Stimulated activated CD4-positive, alpha-beta T cell treated with anti-CD3 and anti-CD28 coated beads, TNF-alpha, amount 100 ng/mL, for 48 hours (primary cell): ENCODE results near the gene CCNT1.
A peak's percentile ranks its signal among the peaks of the same experiment; 100 is the strongest.
"Not testable (repeated sequence)": the region's sequence is repeated elsewhere in the genome, so short reads cannot be mapped to it uniquely, and the experiment has no call there.

Experiments used
- DNase-seq, 3 donors: peaks; one replicate each; pipeline ENCODE4 v3.0.0-alpha.2; 2020; ENCODE audit warnings: low read depth in 3 of 3

Gene CCNT1

DNA sequence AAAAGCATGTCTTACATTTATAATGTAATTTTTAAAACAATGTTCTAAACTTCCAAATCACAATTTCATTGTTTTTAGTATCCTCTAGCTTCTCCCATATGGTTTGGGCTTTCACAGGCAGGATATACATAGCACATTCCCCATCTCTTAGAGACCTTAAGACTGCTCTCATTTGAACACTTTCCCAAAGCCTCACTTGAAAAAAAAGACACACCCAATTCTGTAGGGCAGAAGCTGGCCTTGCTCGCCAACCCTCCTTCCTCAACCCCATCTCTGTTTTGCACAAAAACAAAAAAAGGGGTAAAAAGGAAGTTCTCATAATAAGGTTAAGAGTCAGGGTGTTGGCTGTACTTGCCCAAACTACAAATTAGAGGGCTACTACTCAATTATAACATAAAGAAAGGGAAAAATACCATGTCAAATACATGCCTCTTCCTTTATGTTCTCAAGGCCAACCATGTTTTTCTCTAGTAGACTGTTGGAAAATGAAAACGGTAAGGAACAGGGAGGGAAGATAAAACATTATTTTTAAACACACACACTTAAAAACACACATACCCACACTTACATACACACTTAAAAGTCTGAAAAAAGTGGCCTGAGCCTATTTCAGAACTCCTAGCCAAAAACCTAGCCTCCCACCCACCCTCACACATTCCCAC lies 24.6 kb downstream of the CCNT1 start:
- no peak for DNase-seq

DNA sequence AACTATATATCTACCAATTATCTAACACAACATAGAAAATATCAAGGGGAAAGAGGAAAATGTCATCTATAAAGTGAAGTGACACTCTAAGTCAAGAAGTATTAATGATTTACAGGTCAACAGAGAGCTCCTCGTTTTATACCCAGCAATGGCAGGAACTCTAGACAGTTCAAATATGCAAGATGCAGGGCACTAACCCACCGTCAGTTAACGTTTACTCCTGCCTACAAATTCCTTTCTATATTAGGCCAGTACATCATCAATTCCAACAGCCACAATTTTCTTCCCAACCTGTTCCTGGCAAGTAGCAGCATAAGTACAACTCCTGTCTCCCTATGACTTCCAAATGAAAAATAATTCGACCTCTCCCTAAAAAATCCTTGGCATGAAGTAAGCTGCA lies 25.5 kb downstream of the CCNT1 start:
- no peak for DNase-seq

DNA sequence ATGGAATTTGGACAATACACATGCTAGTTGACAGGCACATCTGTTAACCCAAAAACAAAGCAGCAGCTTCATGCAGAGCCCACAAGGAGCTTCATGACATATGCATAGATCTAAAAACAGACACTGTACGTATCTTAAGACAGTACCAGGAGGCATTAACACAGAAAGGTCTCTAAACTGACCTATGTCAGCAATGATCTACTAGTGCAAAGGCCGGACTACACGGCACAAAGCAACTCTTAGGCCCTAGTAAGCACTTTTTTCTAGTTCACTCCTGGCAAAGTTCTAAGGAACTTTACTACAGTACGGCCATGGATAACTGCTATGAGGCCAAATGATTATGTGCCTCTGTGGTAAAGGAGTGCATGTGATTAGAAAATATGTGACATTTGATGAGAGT lies 26.1 kb downstream of the CCNT1 start:
- no peak for DNase-seq

DNA sequence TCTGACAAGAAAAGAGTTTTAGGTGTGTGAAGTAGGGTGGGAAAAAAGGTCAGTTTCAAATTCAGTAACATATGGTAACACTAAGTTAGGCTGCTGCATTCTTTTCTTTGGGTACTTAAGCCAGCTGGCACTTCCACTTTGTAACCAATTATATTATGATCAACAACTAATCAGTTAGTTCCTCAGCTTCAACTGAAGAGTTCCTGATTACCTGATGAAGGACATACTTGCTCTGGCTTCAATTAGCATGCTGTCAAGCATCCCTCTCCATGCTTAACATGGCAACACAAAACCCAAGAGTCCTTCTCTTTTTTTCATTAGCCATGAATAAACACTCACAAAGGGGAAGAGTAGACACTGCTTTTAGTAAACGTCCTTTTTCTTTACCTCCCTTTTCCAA lies 27.7 kb downstream of the CCNT1 start:
- no peak for DNase-seq

DNA sequence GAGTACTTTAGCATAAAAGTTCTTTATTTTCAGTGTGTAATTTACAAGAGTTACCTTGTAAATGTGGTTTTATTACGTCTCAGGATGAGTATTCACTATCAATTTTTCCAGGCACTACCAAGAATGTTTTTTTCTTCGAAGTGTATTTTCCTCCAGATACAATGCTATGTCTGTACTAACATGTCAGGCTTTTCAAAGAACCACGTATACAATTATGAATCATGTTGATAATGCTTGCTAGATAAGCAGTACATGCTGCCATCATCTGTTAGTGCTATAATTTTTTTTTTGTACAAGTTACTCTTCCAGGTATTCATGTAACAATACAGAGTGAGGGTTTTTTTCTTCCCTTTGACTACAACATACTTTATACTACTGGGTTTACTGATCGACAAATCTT lies 28.9 kb downstream of the CCNT1 start:
- no peak for DNase-seq

DNA sequence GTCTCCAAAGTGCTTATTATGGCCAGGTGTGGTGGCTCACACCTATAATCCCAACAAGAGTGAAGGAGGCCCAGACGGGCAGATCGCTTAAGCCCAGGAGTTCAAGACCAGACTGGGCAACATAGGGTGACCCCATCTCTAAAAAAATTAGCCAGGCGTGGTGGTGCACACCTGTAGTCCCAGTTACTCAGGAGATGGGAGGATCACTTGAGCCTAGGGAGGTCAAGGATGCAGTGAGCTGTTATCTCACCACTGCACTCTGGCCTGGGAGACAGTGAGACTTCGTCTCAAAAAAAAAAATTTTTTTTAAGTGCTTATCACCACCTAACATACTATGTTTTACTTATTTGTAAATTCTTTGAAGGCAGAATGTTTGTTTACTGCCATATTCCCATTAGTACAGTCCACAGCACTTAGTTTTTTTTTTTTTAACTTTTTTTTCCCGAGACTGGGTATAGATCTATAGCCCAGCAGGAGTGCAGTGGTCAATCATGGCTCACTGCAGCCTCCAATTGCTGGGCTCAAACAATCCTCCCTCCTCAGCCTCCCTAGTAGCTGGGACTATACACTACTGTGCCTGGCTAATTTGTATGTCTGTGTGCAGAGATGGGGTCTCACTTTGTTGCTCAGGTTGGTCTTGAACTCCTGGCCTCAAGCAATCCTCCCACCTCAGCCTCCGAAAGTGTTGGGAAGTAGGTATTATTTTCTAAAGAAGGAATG lies 29.7 kb downstream of the CCNT1 start:
- no peak for DNase-seq

DNA sequence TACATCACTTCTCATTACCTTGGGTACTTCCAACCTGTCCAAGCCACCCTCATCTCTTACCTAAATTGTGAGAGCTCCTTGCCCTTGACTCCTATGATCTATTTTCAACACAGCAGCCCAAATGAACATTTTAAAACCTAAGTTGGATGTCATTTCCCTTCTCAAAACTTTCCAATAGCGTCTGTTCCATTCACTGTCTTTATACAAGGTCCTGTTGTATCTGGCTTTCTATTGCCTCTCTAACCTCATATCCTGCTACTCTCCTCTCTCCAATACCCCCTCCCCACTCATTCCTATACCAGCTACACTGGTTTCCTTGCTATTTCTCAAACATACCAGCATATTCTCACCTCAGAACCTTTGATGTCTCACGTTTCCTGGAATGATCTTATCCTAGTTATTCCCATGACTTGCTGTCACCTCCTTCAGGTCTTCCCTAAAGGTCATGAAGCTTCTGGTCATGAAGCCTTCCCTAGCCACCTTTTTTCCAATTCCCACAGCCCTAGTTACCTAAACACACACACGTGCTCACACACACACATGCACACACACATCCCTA lies 30.4 kb downstream of the CCNT1 start:
- no peak for DNase-seq

DNA sequence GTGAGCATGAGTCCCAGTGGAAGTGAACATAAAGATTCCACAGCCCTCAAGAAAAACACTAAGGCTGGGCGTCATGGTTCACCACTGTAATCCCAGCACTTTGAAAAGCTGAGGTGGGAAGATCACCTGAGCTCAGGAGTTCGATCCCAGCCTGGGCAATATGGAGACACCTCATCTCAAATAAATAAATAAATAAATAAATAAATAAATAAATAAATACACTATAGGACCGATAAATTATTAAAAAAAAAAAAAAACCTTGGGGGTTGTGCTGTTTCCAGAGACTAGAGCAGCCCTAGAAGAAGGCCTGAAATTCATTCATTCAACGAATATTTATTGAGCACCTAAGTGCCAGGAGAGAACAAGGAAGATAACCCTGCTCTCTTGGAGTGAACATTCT lies 33.0 kb downstream of the CCNT1 start:
- DNase-seq = no peak

DNA sequence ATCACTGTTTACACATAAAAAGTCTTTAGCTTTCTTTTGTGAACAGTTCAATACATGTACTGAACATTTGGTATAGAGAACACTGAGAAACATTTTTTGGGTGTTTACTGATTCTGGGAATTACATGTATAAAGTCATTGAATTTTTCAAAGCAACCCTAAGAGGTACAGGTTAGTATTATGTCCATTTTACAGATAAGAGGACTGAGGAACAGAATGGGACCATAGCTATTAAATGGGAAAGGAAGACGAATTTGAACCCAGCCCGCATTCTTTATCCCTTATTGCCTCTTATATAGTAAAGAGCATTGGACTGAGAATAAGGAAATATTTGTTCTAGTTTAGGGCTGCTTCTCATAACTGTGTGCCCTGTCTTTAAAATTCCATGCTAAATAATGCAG lies 33.6 kb downstream of the CCNT1 start:
- DNase-seq = no peak

DNA sequence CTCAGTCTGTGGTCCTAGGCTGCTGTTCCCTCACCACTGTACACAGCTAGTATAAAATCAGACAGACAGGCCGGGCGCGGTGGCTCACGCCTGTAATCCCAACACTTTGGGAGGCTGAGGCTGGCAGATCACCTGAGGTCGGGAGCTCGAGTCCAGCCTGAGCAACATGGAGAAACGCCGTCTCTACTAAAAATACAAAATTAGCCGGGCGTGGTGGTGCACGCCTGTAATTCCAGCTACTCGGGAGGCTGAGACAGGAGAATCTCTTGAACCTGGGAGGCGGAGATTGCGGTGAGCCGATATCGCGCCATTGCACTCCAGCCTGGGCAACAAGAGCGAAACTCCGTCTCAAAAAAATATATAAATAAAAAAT lies 34.0 kb downstream of the CCNT1 start:
- DNase-seq = peak in 1 of 3 donors; percentile 4

DNA sequence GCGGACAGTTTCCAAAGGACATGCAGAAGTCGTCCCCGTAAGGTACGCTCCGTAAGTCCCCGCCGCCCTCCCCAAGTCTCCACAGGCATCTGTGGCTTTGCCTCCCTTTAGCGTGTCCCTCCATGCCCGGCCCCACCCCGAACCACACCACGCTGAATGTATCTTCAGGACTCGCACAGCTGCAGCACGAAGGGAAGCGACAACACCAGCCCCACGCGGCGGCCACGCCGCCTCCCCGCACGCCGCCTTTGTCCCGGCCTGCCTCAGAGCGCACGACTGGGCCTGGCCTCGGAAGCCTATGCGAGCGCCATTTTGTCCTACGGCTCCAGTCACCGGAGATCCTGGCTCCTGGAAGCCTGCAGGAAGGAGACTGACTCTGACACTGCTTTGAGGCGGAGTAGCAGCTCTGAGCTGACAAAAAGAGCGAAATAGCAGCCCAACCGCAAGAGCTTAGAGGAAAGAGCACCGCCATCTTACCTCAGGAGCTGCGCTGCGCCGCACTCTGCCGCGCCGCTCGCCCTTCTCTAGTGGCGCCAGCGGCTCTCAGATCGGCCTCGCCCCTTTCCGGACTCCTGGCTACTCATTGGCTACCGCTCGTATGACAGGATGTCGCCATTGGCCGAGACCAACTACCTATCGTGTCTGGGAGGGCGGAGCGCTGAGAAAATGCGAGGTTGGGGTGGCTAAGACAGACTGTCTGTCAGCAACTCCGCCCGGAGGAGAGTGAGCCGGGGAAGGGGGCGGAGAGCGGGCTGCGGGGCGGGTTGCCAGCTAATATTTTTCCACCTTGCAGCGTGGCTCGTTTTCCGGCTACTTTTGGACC lies 34.6 kb downstream of the CCNT1 start, which contains the start of gene KANSL2:
Gene KANSL2 (minus strand): TSS at position 529 of the 823 bp plus-strand sequence. CDS start 606 bp downstream, outside the sequence.
- peak; percentile 92 to 98 (median 94) for DNase-seq

DNA sequence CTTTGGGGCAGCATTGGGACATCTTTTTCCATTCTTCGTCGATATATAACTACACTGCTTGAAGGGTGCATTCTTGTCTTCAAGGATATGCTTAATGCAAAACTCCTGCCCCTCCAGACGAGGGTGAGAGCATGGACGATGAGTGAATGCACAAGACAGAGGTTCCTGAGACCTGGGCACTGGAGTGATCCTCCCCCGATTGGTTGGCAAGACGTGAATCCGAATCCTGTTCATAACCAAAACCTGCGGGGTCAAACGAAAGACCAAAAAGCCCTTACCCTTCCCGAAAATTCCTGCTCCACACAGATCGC lies 35.2 kb downstream of the CCNT1 start:
- peak in 1 of 3 donors; percentile 9 for DNase-seq

DNA sequence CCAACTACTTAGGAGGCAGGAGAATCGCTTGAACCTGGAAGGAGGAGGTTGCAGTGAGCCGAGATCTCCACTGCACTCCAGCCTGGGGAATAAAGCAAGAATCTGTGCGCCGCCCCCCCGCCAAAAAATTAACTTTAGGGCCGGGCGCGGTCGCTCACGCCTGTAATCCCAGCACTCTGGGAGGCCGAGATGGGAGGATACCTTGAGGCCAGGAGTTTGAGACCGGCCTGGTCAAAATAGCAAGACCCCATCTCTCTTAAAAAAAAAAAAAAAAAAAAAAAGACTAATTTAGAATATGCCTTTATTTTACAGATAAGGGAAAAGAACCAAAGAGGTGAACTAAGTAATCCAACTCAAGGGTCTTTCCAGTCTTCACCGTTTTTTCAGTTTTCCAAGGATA lies 35.6 kb downstream of the CCNT1 start:
- DNase-seq = no peak

DNA sequence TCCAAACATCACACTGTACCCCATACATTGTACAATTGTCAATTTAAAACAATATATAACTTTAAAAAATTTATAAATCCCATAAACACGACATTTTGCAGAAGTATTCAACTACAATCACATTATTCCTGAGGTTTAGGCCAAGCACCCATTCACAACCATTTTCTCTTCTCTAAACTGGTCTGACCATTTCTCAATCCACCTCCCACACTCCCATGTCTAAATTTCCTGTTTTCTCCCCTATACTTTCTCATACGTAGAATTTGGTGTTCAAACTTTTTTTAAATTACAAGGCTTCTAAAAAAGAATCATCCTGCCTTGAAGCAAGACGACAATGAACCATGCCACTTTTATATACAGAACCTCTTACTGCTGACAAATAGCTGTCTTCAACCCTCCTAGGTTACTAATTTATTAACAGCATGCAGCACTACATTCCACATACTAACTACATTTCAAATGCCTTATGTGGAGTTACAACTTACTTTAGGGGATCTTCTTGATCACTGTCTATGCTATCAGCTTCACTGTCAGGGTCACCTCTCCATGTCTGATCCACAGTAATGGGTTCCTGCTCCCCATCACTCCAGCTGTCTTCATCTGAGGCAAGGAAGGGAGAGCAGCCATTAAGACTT lies 37.8 kb downstream of the CCNT1 start:
- no peak for DNase-seq

DNA sequence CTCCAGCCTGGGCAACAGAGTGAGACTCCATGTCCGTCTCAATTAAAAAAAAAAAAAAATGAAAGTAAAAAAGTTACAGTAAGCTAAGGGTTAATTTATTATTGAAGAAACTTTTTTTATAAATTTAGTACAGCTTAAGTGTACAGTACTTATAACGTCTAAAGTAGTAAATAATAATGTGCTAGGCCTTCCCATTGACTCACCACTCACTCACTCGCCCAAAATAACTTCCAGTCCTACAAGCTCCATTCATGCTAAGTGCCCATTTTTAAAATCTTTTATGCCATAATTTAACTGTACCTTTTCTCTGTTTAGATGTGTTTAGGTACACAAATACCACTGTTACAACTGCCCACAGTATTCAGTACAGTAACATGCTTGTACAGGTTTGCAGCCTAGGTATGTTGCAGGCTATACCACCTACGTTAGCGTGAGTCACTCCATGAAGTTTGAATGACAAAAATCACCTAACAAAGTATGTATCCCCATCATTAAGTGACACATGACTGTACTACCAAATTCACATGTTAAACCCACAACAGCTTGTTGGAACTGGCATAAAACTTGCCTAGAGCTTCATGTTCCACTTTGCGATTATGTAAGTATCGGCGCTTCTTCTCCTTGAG lies 45.2 kb downstream of the CCNT1 start:
- DNase-seq = no peak

DNA sequence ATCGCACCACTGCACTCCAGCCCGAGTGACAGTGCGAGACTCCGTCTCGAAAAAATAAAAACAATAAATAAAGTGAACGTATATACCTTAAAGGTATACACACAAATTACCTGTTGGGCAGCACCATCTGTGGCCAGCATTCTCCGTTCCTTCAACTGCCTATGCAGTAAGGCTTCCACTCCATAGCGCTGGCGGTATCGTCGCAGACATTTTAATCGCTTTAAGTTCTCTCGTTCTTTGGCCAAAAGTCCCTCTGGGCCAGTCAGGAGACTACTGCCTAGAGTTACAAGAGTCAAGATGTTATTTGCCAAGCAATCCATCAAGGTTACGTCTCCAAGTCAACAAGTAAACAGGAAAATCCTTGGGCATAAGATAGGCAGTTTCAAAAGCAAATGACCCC lies 47.5 kb downstream of the CCNT1 start:
- DNase-seq = no peak

DNA sequence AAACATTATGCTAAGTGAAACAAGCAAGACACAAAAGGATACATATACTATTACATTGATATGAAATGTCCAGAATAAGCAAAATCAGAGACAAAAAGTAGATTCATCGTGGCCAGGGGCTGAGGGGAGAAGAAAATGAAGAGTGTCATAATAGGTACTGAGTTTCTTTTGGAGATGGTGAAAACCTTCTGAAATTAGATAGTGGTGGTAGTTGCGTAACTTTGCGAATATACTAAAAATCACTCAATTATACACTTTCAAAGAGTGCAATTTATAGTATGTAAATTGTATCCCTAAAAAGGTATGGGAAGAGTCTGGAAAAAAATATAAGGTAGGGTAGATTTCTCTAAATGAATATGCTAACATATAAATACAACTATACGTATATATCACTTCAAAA lies 56.6 kb downstream of the CCNT1 start:
- no peak for DNase-seq

DNA sequence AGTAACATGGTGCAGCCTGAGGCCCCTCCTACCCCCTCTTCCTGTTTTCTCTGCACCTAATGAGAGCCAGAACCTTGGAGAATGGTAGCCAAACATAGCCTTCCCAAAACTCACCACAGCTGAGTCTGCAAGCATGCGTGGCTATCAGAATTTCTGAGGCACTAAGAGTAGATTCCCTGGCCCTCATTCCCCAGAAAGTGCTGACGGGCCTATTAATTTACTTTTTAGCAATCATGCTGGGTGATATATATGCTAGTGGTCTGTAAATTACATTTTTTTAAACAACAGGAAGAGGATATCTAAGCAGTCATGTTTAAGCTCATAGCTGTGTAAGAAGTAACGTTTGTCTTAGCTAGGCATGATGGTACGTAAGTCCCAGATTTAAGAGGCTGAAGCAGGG lies 64.8 kb downstream of the CCNT1 start:
- no peak for DNase-seq

DNA sequence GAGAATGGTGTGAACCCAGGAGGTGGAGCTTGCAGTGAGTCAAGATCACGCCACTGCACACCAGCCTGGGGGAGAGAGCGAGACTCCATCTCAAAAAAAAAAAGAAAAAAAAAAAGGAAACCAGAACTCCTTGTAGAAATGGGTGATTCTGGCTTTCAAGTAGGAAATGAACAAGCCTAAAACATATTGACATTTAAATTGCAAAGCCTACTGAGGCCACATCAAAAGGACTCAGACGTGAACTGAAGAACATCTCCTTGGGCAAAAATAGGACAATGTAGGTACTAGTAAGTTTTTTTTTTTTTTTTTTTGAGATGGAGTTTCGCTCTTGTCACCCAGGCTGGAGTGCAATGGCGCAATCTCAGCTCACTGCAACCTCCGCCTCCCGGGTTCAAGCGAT lies 71.2 kb downstream of the CCNT1 start:
- not testable (repeated sequence) for DNase-seq

DNA sequence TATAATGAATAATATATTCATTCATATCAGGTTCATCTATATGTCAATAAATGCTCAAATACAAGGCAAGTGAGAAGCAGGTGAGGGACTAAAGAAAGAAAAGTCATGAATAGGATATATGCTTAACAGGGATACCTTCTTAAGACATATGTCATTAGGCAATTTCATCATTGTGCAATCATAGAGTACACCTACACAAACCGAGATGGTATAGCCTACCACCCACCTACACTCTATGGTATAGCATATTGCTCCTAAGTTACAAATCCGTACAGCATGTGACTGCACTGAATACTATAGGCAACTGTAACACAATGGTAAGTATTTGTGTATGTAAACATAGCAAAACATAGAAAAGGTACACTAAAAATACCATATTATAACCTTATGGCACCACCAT lies 73.5 kb downstream of the CCNT1 start:
- no peak for DNase-seq

DNA sequence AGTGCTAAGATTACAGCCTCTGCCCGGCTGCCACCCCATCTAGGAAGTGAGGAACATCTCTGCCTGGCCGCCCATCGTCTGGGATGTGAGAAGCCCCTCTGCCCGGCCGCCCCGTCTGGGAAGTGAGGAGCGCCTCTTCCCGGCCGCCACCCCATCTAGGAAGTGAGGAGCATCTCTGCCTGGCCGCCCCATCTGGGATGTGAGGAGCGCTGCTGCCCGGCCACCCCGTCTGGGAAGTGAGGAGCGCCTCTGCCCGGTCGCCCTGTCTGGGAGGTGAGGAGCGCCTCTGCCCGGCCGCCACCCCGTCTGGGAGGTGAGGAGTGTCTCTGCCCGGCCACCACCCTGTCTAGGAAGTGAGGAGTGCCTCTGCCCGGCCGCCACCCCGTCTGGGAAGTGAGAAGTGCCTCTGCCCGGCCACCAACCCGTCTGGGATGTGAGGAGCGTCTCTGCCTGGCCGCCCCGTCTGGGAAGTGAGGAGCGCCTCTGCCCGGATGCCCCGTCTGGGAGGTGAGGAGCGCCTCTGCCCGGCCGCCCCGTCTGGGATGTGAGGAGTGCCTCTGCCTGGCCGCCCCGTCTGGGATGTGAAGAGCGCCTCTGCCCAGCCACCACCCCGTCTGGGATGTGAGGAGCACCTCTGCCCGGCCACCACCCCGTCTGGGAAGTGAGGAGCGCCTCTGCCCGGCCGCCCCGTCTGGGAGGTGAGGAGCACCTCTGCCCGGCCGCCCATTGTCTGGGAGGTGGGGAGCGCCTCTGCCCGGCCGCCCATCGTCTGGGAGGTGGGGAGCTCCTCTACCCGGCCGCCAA lies 74.6 kb downstream of the CCNT1 start:
- not testable (repeated sequence) for DNase-seq
